GM19240 (cell line): ENCODE data around the gene IFT25.
"Not testable (repeated sequence)": the region's sequence is repeated elsewhere in the genome, so short reads cannot be mapped to it uniquely, and the experiment has no call there.

ENCODE experiments used
- DNase-seq: peaks from one replicate; pipeline ENCODE4 v3.0.0; 2011; ENCODE audit warnings: low spot score; ENCODE audit not compliant: insufficient read length

IFT25 gene

DNA sequence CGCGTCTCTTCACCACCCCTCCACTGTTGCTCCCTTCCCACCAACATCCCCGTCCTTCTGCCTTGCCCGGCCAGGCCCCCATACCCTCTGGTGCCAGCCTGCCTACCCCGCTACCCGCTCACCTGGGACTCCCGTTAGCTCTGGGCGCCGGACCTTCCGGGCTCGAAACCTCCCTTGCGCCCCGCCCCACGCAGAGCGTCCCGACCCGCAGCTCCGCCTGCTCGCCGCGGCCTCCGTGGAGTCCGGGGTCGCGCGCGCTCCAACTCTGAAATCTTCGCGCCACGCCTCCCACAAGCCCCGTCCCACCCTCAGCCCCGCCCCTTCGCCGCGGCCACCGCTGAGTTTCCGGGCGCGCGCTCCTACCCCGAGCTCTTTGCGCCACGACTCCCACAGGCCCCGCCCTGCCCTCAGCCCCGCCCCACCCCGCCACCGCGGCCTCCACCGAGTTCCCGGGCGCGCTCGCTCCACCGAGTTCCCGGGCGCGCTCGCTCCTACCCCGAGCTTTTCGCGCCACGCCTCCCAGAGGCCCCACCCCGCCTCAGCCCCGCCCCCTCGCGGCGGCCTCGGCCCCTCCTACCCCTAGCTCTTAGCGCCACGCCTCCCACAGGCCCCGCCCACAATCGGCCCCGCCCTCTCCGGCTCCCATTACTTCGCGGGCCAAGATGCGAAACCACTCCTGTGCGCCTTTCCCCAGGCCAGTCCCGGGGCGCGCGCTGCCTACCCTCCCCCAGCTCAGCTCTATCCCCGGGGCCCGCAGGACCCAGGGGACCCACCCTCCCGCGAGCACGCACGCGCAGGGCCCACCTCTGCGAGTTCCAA is at the start of gene IFT25:
Gene IFT25, minus strand, starts transcription at position 267 of the 819 bp plus-strand sequence. CDS start 5,617 bp downstream, outside the sequence.
- peak; percentile 66 for DNase-seq

- not testable (repeated sequence) for DNase-seq
Observed at GRCh38 chr1:53994516-53994915, 49.0 kb upstream of the IFT25 start.

DNA sequence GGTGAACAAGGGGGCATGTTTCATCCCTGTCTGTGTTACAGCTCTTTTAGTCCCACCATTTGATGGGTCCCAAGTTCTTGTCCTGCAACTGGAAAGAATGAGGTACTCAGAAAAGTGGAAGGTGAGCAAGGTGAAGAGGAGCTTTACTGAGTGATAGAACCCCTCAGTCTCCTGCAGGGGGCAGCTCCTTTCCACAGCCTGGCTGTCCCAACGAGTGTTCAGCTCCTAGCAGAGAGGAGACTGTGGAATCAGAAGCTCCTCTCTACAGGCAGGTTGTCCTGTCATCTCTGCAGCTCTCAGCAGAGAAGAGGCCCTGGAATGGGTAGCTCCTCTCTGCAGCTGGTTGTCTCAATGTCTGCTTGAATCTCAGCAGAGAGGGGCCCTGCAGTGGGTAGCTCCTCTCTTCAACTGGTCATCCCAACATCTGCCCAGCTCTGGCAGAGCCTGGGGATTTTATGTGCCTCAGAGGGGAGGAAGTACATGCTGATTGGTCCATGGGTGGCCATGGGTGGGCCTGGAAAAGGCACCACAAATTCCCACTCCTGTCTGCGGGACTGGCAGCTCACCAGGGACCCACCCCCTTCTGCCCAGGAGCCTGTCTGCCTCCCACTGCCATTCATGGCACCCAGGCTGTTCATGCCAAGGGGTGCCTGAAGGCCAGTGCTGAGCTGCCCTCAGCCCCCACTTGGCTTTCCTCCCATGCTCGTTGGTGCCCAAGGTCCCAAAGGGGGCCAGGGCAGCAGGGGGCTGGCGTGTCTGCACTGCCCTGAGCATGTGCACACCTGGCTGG is 46.8 kb upstream of the IFT25 start:
- no peak for DNase-seq

GRCh38 chr1:53987880-53988279 is 42.4 kb upstream of the IFT25 start:
- DNase-seq, result no peak

DNA sequence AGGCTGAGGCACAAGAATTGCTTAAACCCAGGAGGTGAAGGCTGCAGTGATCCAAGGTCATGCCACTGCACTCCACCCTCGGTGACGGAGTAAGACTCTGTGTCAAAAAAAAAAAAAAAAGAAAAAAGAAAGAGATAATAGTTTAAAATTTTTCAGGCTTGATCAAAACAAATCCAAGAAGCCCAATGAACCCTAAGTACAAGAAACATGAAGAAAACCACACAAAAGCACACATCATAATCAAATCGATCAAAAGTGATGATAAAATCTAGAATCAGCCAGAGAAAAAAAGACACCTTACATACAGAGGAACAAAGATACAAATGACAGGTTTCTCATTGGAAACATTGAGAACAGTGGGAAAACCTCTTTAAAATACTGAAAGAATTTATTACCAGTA is 41.0 kb upstream of the IFT25 start:
- DNase-seq, result no peak

GRCh38 chr1:53984726-53985125 is 39.2 kb upstream of the IFT25 start:
- no peak for DNase-seq

DNA sequence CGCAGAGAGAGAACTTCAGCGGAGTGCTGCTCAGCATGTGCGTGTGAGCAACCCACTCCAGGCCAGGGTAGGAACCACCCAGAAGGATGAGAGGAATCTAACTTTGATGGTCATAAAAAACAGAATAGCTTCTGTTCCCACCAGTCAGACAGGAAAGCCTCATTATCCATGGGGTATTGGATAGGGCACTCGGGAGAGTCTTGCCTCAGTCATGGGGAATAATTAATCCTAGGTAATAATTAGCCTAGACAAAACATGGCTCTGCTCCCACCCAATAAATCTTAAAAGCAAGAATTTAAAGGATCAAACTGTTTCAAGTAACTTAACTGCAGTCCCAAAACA is 37.2 kb upstream of the IFT25 start:
- no peak for DNase-seq

DNA sequence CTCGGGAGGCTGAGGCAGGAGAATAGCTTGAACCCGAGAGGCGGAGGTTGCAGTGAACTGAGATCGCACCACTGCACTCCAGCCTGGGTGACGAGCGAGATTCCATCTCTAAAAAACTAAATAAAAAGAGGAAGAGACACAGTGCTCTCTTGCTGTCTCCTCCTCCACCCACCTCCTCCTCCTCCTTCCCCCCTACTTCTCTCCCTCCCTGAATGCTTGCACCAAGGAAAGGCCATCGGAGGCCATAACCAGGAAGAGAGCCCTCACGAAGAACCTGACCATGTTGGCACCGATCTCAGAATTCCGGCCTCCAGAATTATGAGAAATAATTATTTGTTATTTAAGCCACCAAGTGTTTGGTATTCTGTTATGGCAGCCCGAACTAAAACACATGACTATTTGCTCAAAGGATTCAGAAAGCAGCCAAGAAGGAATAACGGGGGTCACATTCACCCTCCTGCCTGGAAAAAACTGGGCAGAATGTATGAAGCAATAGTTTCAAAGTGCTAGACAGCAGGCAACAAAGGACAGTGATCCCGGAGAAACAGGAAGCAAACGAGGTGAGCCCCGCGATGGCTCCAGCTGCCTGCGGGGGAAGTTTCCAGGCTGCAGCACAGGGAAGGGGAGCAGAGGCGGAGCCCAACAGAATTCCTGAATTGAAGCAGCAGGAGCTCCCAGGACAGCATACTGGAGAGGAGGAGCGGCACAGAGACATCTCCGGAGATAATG is 36.7 kb upstream of the IFT25 start:
- no peak for DNase-seq

GRCh38 chr1:53981220-53981619 is 35.7 kb upstream of the IFT25 start:
- no peak for DNase-seq

GRCh38 chr1:53979712-53980450 is 34.4 kb upstream of the IFT25 start:
- DNase-seq, result no peak

DNA sequence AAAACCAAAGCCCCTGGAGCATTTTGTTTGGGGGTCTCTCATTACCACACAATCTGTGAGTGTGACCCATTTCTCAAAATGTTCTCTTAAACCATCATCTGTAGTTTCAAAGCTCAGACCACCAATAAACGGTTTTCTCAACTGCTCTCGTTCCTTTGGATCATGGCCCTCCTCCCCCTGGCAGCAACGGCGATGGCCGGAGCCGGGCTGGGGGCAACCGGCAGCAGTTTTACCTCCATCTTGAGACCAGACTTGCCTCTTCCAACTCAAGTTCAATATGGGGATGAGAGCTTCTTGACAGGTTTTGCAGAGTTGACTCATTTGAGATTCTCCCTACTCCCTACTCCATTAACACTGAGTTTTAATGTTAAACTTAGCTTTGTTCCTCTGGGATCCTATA is 30.4 kb upstream of the IFT25 start:
- DNase-seq, result no peak

- no peak for DNase-seq
Observed at GRCh38 chr1:53971718-53972117, 26.2 kb upstream of the IFT25 start.

- DNase-seq, result not testable (repeated sequence)
Observed at GRCh38 chr1:53969323-53969722, 23.8 kb upstream of the IFT25 start.

- no peak for DNase-seq
Observed at GRCh38 chr1:53968125-53968513, 22.6 kb upstream of the IFT25 start.

- DNase-seq, result no peak
Observed at GRCh38 chr1:53967409-53968124, 22.1 kb upstream of the IFT25 start.

DNA sequence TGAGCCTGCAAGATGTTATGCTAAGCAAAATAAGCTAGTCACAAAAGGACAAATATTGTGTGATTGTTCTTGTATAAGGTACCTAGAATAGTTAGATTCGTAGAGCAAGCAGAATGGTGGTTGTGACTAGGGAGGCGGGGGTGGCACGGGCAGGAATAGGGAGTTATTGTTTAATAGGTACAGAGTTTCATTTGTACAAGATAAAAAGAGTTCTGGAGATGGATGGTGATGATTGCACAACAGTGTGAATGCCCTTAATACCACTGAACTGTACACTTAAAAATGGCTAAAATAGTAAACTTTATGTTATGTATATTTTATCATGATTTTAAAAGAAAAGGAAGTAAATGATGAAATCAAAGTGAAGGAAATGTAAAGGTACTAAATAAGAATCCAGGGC is 21.3 kb upstream of the IFT25 start:
- no peak for DNase-seq

DNA sequence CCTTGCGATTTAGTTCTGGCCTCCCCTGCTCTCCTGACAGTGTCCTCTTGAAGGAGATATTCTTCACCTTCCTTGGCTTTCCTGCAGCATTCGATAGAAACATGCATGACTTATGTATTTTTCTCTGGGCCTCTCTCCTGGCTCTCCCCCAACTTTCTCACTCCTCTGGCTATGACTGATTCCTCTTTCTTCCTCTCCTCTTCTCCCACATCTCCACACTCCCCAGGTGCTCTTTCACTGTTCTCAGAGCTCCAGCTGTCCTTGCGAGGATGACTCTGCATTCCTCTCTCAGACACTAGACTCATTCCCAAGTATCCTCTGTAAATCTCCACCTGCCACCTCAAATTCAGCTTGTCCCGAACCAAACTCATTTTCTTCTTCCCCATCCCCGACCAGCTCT is 18.6 kb upstream of the IFT25 start:
- DNase-seq, result no peak

- no peak for DNase-seq
Observed at GRCh38 chr1:53963460-53963859, 18.0 kb upstream of the IFT25 start.

DNA sequence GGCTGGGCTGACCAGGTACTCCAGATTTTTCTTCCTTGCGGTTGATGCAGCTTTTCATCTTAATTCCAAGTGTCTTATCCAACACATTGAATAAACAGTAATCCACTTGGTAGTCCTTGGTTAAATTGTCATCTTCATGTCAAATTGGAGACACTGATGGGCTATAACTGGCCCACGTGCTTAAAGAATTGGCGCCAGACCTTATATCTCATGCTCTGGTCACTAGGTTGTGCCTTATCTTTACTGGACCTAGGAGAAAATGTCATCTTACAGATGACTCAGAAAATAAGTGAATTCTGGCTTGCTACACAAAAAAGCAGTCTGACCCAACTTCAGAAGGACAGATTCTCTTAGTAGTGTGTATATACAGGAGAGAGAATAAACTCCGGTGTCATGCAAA is 16.9 kb upstream of the IFT25 start:
- DNase-seq, result no peak

DNA sequence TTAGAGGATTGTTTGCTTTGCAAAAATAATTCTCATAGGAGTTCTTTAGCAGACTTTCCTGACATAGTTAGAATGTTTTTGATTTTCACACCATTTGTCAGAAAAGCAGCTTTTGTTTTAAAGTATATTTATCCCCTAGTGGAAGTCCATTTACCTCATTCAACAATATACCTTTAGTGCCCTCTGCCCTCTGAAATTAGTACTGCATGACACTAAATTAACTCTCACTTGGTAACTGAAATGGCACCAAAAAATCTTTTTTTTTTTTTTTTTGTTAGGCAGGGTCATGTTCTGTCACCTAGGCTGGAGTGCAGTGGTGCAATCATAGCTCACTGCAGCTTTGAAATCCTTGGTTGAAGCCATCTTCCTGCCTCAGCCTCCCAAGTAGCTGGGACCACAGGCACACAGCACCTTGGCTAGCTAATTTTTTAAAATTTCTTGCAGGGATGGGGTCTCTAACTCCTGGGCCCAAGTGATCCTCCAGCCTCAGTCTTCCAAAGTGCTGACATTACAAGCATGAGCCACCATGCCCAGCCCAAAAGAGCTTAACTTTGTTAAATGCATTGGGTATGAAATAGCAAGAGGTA is 14.3 kb upstream of the IFT25 start:
- no peak for DNase-seq
